Measurements from ENCODE around the gene ACE.

ACE gene

GRCh38 chr17:63535640-63536039 lies 58.8 kb downstream of the ACE start:
- DNase-seq (ENCODE audit: low read depth in 2 of 2) = no peak

GRCh38 chr17:63537001-63537400 lies 60.1 kb downstream of the ACE start:
- no peak for DNase-seq (ENCODE audit: low read depth in 2 of 2)

GRCh38 chr17:63537991-63538692 lies 61.3 kb downstream of the ACE start:
- no peak for DNase-seq (ENCODE audit: low read depth in 2 of 2)

- DNase-seq (ENCODE audit: low read depth in 2 of 2) = no peak
Measured at GRCh38 chr17:63538693-63539595, 62.1 kb downstream of the ACE start.

GRCh38 chr17:63540590-63540989 lies 63.7 kb downstream of the ACE start:
- no peak for DNase-seq (ENCODE audit: low read depth in 2 of 2)

- DNase-seq (ENCODE audit: low read depth in 2 of 2) = no peak
Measured at GRCh38 chr17:63542218-63542545, 65.3 kb downstream of the ACE start.

GRCh38 chr17:63542942-63543821 lies 66.3 kb downstream of the ACE start:
- DNase-seq (ENCODE audit: low read depth in 2 of 2) = no peak

- no peak for DNase-seq (ENCODE audit: low read depth in 2 of 2)
Measured at GRCh38 chr17:63543822-63544420, 67.1 kb downstream of the ACE start.

- DNase-seq (ENCODE audit: low read depth in 2 of 2) = no peak
Measured at GRCh38 chr17:63544467-63545301, 67.8 kb downstream of the ACE start.

- DNase-seq (ENCODE audit: low read depth in 2 of 2) = no peak
Measured at GRCh38 chr17:63546308-63547082, 69.6 kb downstream of the ACE start.

GRCh38 chr17:63547083-63547523 lies 70.2 kb downstream of the ACE start:
- DNase-seq (ENCODE audit: low read depth in 2 of 2) = no peak

Measured in stimulated activated CD4-positive, alpha-beta T cell treated with anti-CD3 and anti-CD28 coated beads, Interleukin-1b, Interleukin-23, amount 100 ng/mL, for 1 hour (primary cell).